ENCODE measurements around the gene CLCNKA.
A peak's percentile ranks its signal among the peaks of the same experiment; 100 is the strongest.

CLCNKA gene

DNA sequence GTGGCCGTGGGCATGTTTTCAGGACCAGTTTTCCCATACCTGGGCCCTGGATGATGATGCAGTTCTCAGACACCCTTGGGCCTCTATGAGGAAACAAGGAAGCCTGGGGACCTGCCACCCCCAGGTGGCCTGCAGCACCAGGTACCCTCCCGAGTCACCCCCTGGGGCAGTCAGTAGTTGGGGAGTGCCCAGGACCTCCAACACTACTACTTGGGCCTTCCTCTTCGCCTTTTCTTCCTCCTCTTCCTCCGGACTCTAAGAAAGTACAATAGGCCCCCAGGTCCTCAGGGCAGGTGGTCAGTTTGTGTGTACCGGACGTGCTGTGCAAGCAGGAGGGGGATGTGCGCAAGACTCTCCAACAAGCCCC is 29.7 kb upstream of the CLCNKA start:
- DNase-seq (ENCODE audit: low read depth), result no peak
- no peak overlapping the region for H3K4me3 ChIP-seq (replicated peaks; ENCODE audit: low read depth, low read length)
- TF ChIP-seq, protein P1, sequence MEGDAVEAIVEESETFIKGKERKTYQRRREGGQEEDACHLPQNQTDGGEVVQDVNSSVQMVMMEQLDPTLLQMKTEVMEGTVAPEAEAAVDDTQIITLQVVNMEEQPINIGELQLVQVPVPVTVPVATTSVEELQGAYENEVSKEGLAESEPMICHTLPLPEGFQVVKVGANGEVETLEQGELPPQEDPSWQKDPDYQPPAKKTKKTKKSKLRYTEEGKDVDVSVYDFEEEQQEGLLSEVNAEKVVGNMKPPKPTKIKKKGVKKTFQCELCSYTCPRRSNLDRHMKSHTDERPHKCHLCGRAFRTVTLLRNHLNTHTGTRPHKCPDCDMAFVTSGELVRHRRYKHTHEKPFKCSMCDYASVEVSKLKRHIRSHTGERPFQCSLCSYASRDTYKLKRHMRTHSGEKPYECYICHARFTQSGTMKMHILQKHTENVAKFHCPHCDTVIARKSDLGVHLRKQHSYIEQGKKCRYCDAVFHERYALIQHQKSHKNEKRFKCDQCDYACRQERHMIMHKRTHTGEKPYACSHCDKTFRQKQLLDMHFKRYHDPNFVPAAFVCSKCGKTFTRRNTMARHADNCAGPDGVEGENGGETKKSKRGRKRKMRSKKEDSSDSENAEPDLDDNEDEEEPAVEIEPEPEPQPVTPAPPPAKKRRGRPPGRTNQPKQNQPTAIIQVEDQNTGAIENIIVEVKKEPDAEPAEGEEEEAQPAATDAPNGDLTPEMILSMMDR (IDR thresholded peaks at IDR 0.05; ENCODE audit: low read length, missing control alignments), result no peak

DNA sequence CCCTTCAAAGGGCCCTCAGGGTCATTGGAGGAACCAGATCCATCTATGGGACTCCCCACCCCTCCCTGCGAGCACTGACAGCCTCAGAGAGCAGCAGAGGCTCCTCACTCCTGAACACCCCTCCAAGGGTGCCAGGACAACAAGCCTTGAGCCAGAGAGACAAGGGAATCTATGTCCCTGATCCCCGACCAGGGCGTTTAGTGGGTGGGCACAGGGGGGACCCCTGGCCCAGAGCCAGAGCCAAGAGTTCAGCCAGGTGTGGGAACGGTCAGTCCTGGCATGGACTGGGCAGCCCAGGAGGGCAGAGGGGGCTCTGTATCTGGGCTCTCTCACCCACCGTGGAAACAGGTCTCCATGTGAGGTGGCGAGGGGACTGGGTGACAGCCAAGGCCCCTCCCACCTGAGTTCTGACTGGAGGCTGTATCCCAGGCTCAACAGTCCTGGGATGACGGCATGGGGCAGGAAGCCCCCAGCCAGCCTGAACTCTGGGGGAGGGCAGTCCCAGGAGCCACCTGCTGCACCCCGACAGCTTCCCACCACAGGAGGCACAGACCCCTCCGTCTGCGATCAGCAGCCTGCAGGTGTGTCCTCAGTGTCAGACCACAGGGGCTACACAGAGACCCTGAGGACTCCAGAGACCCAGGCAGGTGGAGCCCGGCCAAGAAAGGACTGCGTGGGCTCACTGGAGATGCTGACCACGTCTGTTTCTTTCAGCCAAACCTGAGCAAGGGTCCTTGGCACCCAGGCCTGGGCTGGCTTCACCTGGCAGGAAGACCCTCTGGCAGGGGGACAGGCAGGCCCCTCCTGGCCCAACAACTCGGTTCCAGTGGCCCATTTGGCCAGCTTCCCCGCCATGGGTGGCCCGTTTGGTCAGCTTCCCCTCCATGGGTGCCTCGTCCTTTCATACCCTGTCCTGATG is 29.0 kb upstream of the CLCNKA start:
- H3K4me3 ChIP-seq (replicated peaks; ENCODE audit: low read depth, low read length), result no peak overlapping the region
- DNase-seq (ENCODE audit: low read depth), result no peak
- TF ChIP-seq, protein P1 (IDR thresholded peaks at IDR 0.05; ENCODE audit: low read length, missing control alignments), result no peak

DNA sequence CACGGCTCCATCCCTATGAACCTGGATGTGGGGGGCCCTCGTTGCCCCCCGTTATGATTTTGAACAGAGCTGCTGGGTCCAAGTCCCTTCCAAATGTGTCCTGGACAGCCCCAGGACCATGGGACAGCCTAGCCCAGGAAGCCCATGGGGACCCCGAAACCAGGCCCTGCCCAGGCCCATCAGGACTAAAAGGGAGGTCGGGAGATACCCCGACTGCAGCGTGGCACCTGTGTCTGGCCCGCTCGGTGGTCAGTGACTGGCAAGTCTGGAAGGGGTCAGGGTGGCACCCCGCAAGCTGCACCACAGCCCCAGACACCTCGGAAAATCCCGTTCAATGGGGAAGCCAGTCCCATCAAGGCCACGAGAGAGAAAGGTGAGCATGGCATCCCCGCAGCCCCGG is 28.2 kb upstream of the CLCNKA start:
- DNase-seq (ENCODE audit: low read depth), result no peak
- TF ChIP-seq, protein P1 (IDR thresholded peaks at IDR 0.05; ENCODE audit: low read length, missing control alignments), result no peak
- no peak overlapping the region for H3K4me3 ChIP-seq (replicated peaks; ENCODE audit: low read depth, low read length)

DNA sequence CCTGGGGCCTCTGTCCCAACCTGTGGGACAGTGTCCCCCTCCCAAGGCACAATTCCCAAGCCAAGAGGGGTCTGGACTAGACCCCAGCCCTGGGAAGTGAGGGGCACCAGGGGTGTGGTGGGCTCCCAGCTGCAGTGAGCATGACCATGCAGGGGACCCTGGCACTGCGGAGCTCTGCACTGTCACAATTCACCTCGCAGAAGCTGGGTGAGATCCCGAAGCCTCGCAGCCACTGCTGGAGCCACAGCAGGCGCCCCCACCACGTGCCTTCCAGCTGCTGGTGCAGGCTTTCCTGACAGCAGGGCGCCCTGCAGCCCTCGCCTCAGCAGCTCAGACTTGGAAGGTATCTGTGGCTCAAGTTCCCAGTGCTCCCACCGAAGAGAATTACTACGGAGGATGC is 27.8 kb upstream of the CLCNKA start:
- H3K4me3 ChIP-seq (replicated peaks; ENCODE audit: low read depth, low read length), result no peak overlapping the region
- TF ChIP-seq, protein P1 (IDR thresholded peaks at IDR 0.05; ENCODE audit: low read length, missing control alignments), result no peak
- DNase-seq (ENCODE audit: low read depth), result no peak

DNA sequence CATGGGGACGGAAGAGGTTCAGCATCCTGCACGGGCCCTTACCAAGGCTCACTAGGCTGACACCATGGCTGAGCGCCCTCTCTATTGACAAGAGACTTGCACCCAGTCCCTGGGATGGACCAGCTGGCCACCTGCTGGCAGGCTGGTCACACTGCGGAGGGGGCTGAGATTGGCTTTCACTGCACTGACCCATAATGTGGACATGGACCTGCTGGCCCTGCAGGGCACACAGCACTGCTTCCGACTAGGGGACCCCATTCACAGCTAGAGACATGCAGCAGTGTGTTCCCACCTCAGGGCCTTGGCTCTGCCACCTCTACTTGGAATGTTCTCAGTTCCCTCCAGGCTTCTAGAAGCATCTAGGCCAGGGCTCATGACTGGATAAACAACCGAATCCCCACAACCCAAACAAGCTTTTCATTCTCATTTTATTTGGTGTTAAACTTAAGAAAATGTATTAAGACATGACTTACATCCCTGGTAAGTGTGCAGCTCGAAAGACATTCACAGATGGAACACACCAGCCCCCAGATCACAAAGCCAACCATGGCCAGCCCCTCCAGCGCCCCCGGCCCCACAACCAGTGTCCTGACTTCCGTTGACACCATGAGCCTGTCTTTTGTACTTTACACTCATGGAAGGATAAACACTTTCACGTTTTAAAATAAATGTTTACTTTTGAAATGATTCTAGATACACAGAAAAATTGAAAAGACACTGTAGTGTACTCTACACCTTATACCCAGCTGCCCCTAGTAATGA is 27.1 kb upstream of the CLCNKA start:
- H3K4me3 ChIP-seq (replicated peaks; ENCODE audit: low read depth, low read length), result no peak overlapping the region
- TF ChIP-seq, protein P1 (IDR thresholded peaks at IDR 0.05; ENCODE audit: low read length, missing control alignments), result peak; percentile 96
- peak; percentile 78 for DNase-seq (ENCODE audit: low read depth)

DNA sequence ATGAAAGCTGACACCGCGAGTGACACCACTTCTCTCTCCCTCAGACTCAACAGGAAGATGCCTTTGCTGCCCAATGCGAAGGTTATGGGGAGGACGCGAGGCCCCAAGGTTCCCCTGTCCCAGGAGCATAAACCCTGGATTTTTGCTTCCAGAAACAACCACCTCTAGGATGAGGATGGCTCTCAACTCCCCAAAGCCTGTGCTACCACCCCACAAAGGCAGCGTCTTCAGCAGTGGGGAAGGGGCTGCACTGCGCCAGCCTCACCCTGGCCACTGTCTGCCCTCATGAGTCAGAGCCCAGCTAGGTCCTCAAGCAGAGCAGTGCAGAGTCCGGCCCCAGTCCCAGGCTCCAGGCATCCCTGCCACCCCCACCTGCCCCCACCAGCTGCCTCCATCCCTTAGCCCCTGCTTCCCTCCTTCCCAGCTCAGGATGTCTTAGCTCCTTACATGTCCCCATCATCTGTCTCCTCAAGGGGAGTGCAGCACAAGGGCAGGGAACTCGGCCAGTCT is 24.7 kb upstream of the CLCNKA start:
- DNase-seq (ENCODE audit: low read depth), result no peak
- TF ChIP-seq, protein P1 (IDR thresholded peaks at IDR 0.05; ENCODE audit: low read length, missing control alignments), result no peak
- no peak overlapping the region for H3K4me3 ChIP-seq (replicated peaks; ENCODE audit: low read depth, low read length)

All from fibroblast of pulmonary artery (primary cell).